DOHH2 (cell line): ENCODE data around the gene EMP1.

Experiments
- H3F3A ChIP-seq: fragments of 200-600 bp; sonication (generic), shearing (Covaris generic); 2 replicates; pipeline ENCODE4 v1.6.0; 2016; ENCODE audit warnings: antibody characterized with exemption, mild to moderate bottlenecking; ENCODE audit not compliant: control insufficient read depth, insufficient read depth
- H3K27ac ChIP-seq: fragments of 200-600 bp; sonication (generic); 2 replicates; pipeline ENCODE4 v1.5.1; 2014; ENCODE audit warnings: low read depth, mild to moderate bottlenecking, low read length, moderate library complexity
- H3K27me3 ChIP-seq: fragments of 200-600 bp; sonication (generic); 2 replicates; pipeline ENCODE4 v1.6.1; 2014; ENCODE audit warnings: mild to moderate bottlenecking, low read length, mixed read lengths; ENCODE audit not compliant: control insufficient read depth
- H3K36me3 ChIP-seq: fragments of 200-600 bp; sonication (generic); 2 replicates; pipeline ENCODE4 v1.6.1; 2014; ENCODE audit warnings: mild to moderate bottlenecking, low read length, moderate library complexity, mixed read lengths; ENCODE audit not compliant: control insufficient read depth
- H3K4me1 ChIP-seq: fragments of 200-600 bp; sonication (generic); 2 replicates; pipeline ENCODE4 v1.6.1; 2014; ENCODE audit warnings: mild to moderate bottlenecking, low read length, mixed read lengths; ENCODE audit not compliant: control insufficient read depth
- H3K4me2 ChIP-seq: fragments of 200-600 bp; sonication (generic); 2 replicates; pipeline ENCODE4 v1.6.0; 2014; ENCODE audit warnings: mild to moderate bottlenecking, low read length, moderate library complexity
- H3K4me3 ChIP-seq: fragments of 200-600 bp; sonication (generic); 2 replicates; pipeline ENCODE4 v1.5.1; 2014; ENCODE audit warnings: mild to moderate bottlenecking, low read length, mixed read lengths
- H3K79me2 ChIP-seq: fragments of 200-600 bp; sonication (generic); 2 replicates; pipeline ENCODE4 v1.6.1; 2014; ENCODE audit warnings: mild to moderate bottlenecking, low read length, mixed read lengths; ENCODE audit not compliant: control insufficient read depth
- H3K9me2 ChIP-seq: fragments of 200-600 bp; sonication (generic); replicated peaks from 2 replicates; pipeline ENCODE4 v1.6.1; 2014; ENCODE audit warnings: mild to moderate bottlenecking, low read length, mixed read lengths; ENCODE audit not compliant: control insufficient read depth
- H3K9me3 ChIP-seq: fragments of 200-600 bp; sonication (generic); 2 replicates; pipeline ENCODE4 v1.6.1; 2014; ENCODE audit warnings: antibody characterized with exemption, low read length, mixed read lengths; ENCODE audit not compliant: control insufficient read depth, insufficient read depth
- H4K20me1 ChIP-seq: fragments of 200-600 bp; sonication (generic); 2 replicates; pipeline ENCODE4 v1.6.0; 2014; ENCODE audit warnings: low read depth, mild to moderate bottlenecking, antibody characterized with exemption, low read length, moderate library complexity; ENCODE audit not compliant: control insufficient read depth, insufficient read depth
- EZH2phosphoT487 ChIP-seq: fragments of 200-600 bp; sonication (generic); IDR thresholded peaks from 2 replicates; pipeline ENCODE4 v1.6.1; 2017; ENCODE audit warnings: borderline replicate concordance, mild to moderate bottlenecking, antibody characterized with exemption, low read length, moderate library complexity, mixed read lengths
- TF ChIP-seq, protein P1 (sequence below): fragments of 200-600 bp; sonication (generic); IDR thresholded peaks from one replicate; pipeline ENCODE4 v1.5.1; 2014; ENCODE audit warnings: antibody characterized with exemption, mild to moderate bottlenecking, low read depth, low read length; ENCODE audit not compliant: poor library complexity, severe bottlenecking

EMP1 gene

DNA sequence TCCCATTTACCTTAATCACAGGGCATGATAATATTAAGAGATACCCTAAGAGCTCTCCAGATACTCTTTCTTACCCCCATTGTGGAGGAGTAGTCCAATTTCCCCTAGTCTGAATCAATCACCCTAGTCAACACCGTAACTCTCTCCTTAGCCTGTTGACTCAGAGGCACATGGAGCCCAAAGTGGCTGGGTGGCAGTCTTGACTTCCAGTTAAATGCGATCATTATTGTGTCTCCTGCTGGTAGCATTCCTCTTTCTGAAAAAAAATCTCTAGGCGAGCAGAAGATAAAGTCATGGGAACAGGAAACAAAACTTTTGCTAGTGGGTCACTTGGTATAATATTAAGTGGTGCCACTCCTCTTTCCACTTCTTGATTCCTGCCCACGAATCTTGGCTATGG lies 46.4 kb downstream of the EMP1 start:
- H3K79me2 ChIP-seq = no peaks in the 10 kb centered on the region
- H3K36me3 ChIP-seq = no peaks in the 10 kb centered on the region
- no peak overlapping the region for H3K4me3 ChIP-seq
- TF ChIP-seq, protein P1, sequence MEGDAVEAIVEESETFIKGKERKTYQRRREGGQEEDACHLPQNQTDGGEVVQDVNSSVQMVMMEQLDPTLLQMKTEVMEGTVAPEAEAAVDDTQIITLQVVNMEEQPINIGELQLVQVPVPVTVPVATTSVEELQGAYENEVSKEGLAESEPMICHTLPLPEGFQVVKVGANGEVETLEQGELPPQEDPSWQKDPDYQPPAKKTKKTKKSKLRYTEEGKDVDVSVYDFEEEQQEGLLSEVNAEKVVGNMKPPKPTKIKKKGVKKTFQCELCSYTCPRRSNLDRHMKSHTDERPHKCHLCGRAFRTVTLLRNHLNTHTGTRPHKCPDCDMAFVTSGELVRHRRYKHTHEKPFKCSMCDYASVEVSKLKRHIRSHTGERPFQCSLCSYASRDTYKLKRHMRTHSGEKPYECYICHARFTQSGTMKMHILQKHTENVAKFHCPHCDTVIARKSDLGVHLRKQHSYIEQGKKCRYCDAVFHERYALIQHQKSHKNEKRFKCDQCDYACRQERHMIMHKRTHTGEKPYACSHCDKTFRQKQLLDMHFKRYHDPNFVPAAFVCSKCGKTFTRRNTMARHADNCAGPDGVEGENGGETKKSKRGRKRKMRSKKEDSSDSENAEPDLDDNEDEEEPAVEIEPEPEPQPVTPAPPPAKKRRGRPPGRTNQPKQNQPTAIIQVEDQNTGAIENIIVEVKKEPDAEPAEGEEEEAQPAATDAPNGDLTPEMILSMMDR = no peak
- no peak for TF ChIP-seq EZH2phosphoT487
- no peaks in the 10 kb centered on the region for H3F3A ChIP-seq
- H3K4me2 ChIP-seq = no peak overlapping the region
- no peaks in the 10 kb centered on the region for H3K4me1 ChIP-seq
- peaks cover 4% of the 10 kb centered on the region; the same call in 1 of the 2 replicates for H3K27me3 ChIP-seq
- H3K9me3 ChIP-seq = no peaks in the 10 kb centered on the region
- H3K27ac ChIP-seq = no peak overlapping the region
- no peaks in the 10 kb centered on the region for H4K20me1 ChIP-seq
- H3K9me2 ChIP-seq = no peaks in the 10 kb centered on the region

DNA sequence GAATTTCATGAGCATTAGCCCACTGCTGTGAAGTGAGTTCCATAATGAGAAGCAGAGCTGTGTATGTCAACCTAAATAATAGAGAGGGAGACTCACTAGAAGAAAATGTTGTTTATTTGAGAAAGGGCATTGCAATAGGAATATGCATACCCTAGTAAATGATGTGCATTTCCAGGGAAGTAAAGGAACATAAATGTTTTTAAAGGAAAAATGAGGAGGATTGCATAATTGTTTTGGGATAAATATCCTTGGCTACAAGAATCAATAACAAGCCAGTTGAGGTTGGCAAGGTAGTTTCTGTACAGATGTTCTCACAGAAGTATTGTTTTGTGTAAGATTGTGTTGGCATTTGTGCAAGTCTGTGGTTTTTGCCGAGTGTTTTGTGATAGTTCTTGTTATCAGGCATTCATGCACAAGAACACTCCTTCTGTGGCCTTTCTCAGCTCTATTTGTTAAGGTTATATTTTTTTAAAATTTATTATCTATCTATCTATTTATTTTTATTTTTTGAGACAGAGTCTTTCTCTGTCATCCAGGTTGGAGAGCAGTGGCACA lies 47.1 kb downstream of the EMP1 start:
- TF ChIP-seq, protein P1 = no peak
- no peak for TF ChIP-seq EZH2phosphoT487
- no peaks in the 10 kb centered on the region for H3K9me2 ChIP-seq
- no peaks in the 10 kb centered on the region for H3K79me2 ChIP-seq
- H3K4me1 ChIP-seq = no peaks in the 10 kb centered on the region
- no peaks in the 10 kb centered on the region for H3F3A ChIP-seq
- H4K20me1 ChIP-seq = no peaks in the 10 kb centered on the region
- H3K36me3 ChIP-seq = no peaks in the 10 kb centered on the region
- H3K4me2 ChIP-seq = no peak overlapping the region
- no peak overlapping the region for H3K4me3 ChIP-seq
- no peaks in the 10 kb centered on the region for H3K9me3 ChIP-seq
- H3K27me3 ChIP-seq = peaks cover 9% of the 10 kb centered on the region; the same call in 1 of the 2 replicates
- H3K27ac ChIP-seq = no peak overlapping the region

DNA sequence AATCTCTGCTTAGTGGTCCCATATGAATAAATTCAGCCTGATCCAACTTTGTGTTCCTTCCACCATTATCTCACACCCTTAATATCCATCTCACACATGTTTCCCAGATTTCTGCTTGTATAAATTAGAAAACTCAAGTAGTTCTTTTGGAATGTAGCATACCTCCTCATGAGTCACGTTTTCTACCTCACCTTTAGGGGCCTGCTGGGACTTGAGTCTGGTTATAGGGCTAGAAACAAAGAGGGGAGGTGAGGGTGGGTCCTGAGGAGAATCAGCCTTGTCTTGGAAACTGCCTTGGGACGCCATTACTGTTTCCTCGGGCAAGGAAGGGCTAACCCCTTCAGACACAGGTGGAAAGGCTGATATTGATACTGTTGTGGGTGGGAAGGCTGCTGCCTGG lies 51.1 kb downstream of the EMP1 start:
- H3K36me3 ChIP-seq = no peaks in the 10 kb centered on the region
- H3K27ac ChIP-seq = no peak overlapping the region
- no peak for TF ChIP-seq EZH2phosphoT487
- TF ChIP-seq, protein P1 = no peak
- H3K9me3 ChIP-seq = no peaks in the 10 kb centered on the region
- no peaks in the 10 kb centered on the region for H3K9me2 ChIP-seq
- peaks cover 14% of the 10 kb centered on the region; the same call in 1 of the 2 replicates for H3K27me3 ChIP-seq
- H3F3A ChIP-seq = no peaks in the 10 kb centered on the region
- H3K4me3 ChIP-seq = no peak overlapping the region
- H3K79me2 ChIP-seq = no peaks in the 10 kb centered on the region
- H3K4me2 ChIP-seq = no peak overlapping the region
- no peaks in the 10 kb centered on the region for H3K4me1 ChIP-seq
- no peaks in the 10 kb centered on the region for H4K20me1 ChIP-seq
